Activated CD4-positive, alpha-beta T cell treated with anti-CD3 and anti-CD28 coated beads for 4 hours (primary cell): Measurements from ENCODE around the gene PRICKLE3.
A peak's percentile ranks its signal among the peaks of the same experiment; 100 is the strongest.
"Not testable (repeated sequence)": the region's sequence is repeated elsewhere in the genome, so short reads cannot be mapped to it uniquely, and the experiment has no call there.

Experiments used
- DNase-seq, 2 donors: peaks; one replicate each; pipeline ENCODE4 v3.0.0-alpha.2; 2020

PRICKLE3 gene

DNA sequence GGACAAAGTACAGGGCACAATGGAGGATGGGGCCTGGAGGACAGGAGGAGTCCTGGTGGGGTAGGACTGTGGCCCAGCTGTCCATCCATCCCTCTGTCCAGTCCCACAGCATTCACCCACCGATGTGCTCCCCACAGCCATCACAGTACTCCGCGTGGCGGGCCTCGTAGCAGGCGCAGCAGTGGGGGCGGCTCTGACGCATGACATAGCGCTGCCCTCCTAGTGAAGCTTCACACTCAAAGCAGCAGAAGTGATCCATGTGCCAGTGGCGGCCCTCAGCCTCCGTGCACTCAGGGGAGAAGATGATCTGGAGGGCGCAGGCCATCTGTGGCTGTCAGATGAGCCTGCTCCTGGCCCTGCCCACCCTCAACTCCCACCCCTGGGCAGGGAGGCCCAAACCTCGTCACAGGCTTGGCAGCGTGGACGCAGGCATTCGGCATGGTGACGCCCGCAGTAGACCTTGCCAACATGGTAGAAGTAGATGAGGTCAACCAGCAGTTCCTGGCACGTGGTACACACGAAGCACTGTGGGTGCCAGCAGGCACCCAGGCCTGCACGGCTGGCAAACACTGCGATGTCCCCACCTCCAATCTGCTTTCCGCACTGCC is 8.2 kb downstream of the PRICKLE3 start:
- no peak for DNase-seq

DNA sequence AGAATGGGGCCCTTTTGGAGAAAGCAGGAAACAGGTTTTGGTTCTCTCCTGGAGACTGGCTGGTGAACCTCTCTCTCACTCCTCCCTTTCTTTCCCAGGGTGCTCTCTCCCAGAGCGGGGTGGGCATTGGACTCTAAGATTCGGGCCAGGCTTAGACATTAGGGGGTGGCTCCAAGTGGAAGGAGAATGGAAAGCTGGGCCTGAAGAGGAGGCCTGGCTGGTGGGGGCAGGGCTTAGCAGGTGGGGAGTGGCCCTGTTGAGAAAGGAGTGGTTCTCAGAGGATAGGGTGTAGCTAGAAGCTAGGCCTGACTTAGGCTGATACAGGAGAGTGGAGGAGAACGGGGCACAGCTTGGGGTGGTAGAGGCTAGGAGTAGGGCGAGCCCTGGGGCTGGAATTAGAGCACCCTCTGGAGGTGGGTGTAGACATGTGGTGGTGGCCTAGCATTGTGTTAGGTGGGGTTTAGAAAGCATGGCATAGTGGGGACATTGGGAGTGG is 8.8 kb downstream of the PRICKLE3 start:
- no peak for DNase-seq

DNA sequence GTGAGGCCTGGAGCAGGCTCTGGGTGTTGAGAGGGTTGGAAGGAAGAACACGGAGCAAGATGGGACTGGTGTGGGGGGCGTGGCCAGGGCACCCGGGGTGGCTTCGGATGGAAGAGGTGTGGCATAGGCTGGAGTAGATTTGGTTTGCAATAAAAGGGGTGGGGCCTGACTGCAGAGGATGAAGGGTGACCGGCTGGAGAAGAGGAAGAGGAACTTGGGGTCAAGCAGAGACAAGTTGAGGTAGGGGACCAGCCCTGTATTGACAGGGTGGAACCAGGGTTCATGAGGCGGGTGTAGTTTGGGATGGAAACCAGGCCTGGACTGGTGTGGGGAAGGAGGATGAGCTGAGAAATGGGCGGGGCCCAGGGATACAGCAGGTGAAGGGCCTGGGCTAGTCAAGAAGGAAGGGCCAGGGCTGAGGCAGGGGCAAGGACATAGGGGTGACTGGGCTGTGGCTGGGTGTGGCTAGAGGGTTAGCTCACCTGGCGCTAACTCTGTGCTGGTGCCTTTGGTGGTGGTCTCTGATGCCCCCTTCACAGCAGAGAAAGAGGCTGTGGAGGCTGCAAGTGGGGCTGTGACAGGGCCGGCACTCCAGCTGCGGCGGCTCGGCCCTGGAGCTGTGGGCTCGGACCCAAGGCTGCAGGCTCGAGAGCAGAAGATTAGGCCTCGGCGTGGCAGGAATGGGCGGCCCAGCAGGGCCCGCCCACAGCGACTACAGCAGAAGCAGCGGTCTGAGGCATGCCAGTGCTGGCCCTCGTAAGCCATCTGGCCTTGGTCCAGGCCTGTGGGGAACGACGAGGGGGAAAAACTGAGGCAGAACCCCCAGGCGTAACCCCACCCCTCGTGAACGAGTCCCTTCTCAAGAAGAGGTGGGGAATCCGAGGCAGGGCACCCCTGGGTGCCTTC is 9.5 kb downstream of the PRICKLE3 start:
- no peak for DNase-seq

DNA sequence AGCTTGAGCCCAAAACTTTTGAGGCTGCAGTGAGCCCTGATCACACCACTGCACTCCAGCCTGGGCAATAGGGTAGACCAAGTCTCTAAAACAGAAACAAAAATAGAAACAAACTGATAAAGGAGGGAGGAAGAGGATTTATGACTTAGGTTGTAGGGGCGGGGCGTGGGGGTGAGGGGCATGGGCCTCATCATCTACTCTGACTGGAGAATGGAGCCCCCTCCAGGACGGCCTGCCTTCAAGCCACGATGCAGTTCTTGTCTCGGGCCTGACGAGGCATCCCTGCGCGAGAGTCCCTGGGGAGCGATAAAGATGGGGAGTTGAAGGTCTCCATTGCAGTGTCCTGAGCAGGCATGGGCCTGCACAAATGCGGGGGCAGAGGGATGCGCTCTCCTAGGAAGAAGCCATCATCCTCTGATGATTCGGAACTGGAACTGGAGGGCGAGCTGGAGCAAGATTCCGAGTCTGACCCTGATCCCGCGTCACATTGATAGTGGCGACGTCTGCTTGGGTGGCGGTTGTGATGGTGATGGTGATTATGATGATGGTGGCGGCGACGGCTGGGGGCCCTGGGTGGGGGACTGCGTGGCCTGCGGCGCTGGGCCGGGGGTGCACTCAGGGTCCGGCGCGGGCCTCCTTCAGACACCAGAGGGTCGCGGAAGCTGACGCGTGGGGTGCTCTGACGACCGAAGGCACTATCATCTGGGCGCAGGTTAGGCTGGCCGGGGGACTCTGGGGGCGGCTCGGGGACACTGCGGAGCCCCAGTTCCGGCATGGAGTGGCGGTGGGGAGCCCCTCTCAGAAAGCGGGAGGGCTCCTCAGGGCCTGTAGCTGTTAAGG is 10.5 kb downstream of the PRICKLE3 start:
- no peak for DNase-seq

DNA sequence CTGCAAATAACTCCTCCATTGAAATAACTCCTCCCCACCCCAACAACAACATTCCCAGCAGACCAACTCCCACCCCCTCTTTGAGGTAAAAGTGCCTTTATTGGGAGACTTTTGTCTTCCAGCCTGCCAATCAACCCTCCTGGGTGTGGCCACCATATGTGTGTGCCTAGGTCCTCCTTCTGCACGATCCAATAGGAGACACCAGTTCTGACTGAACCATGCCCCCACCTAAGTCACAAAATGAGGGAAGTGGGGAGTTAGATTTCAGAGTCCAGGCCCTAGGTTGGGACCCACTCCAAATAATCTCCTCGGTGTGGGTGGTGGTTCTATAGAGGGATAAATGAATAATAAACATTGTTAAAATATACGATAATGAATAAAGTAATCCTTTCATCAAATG is 11.4 kb downstream of the PRICKLE3 start:
- no peak for DNase-seq

DNA sequence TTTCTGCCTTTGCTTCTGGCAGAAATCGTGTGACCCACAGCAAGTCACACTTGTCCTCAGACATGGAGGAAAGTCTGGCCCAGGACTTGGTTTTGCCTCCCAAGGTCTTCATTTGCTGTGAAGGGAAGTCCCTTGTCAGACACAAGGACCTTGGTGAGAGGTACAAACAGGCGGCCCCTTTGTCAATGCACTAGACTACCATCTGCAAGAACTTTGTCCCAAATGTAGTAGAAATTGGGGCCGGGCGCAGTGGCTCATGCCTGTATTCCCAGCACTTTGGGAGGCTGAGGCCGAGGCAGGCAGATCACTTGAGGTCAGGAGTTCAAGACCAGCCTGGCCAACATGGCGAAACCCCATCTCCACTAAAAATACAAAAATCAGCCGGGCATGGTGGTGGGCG is 12.6 kb downstream of the PRICKLE3 start:
- not testable (repeated sequence) for DNase-seq

DNA sequence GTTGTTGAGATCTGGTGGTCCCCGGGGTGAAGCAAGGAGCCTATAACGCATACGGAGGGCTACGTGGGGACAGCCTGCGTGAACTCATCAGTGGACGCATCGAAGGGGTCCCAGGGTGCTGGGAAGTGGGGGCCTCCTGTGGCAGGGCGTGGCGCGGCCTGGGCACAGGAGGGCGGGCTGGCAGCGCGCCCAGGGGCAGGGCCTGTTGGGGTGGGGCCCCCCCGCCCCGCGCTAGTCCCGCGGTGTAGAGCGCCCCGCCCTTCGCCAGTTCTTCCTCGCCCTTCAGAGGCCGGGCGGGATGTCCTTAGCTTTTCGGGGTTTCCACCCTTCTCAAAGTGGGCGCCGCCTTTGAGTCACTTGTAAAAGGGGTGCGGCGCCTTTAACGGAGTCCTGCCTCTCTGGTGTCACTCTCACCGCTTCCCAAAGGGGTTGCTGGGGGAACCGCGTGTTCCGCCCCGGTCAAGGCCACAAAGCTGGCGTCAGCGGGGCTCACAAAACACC is 13.8 kb downstream of the PRICKLE3 start:
- peak; percentile 64 to 66 for DNase-seq

DNA sequence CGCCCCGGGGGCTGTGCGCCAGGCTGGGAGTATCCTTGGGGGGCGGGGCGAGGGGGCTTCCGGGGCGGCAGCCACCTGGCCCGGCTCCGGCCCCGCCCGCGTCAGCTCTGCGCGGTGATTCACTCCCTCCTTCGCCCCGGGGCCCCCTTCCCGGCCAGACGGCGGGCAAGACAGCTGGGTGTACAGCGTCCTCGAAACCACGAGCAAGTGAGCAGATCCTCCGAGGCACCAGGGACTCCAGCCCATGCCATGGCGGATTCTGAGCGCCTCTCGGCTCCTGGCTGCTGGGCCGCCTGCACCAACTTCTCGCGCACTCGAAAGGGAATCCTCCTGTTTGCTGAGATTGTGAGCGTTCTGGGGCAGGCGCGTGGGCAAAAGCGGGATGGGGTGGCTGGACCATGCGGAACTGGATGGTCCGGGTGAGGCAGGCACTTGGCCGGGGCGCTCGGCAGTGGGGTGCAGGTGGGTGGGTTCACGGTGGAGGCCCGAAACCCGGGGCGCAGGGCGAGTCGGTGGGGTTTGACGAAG is 14.4 kb downstream of the PRICKLE3 start, which contains the start of gene PLP2:
PLP2 (plus strand) TSS at position 147 of the 528 bp plus-strand sequence; CDS start at position 250, 103 bp downstream.
- peak; percentile 72 to 77 for DNase-seq

DNA sequence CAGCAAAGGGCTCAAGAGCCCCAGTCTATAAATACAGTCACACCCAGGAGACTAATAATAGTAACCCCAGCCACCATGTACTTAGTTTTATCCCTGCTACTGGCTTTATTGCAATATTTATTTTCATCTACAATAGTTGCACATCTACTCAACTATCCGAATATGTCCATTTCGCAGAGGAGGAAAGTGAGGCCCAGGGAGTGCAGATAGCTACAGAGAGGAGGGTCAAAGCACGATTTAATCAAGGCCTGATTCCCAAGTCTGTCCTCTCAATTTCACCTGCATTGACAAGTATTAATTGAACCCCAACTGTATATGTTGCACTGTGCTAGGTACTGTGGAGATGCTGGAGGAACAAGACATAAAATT is 18.4 kb downstream of the PRICKLE3 start:
- DNase-seq = no peak

DNA sequence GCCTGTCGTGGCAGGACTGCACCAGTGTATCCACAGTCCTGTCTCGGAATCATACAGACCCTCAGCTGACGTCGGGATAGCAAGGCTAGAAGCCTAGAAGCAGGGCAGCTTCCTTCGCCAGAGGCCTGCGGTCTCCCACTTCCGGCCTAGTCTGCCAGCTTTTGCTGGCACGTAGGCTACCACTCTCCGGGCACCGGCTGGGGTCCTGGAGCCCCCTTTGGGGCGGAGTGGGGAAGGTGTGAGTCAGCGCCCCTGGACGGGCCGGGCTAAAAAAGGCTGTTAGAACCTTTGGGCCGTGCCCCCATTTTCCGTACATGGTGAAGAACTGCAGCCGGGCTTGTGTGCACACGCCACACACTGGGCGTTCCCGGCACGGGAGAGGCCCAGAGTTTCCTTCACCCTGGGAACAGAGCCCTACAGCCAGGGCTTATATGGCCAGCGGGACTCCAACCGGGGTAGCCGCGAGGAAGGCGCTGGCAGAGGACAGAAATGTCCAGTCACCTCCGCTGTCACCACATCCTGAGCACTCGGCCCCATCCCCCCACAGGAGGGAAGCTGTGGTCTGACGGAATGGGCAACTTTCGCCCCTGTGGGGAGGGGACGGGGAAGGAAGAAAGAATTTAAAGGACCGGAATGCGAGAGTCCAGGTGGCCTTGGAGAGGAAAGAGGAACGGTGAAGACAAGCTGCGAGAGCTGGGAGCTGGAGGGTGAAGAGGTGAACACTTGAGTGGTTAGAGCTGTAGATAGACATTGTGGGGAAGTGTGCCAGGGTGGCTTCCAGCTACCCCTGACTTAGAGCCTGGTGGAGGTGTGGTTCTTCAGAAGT is 19.0 kb downstream of the PRICKLE3 start:
- DNase-seq = peak; percentile 40 to 55

DNA sequence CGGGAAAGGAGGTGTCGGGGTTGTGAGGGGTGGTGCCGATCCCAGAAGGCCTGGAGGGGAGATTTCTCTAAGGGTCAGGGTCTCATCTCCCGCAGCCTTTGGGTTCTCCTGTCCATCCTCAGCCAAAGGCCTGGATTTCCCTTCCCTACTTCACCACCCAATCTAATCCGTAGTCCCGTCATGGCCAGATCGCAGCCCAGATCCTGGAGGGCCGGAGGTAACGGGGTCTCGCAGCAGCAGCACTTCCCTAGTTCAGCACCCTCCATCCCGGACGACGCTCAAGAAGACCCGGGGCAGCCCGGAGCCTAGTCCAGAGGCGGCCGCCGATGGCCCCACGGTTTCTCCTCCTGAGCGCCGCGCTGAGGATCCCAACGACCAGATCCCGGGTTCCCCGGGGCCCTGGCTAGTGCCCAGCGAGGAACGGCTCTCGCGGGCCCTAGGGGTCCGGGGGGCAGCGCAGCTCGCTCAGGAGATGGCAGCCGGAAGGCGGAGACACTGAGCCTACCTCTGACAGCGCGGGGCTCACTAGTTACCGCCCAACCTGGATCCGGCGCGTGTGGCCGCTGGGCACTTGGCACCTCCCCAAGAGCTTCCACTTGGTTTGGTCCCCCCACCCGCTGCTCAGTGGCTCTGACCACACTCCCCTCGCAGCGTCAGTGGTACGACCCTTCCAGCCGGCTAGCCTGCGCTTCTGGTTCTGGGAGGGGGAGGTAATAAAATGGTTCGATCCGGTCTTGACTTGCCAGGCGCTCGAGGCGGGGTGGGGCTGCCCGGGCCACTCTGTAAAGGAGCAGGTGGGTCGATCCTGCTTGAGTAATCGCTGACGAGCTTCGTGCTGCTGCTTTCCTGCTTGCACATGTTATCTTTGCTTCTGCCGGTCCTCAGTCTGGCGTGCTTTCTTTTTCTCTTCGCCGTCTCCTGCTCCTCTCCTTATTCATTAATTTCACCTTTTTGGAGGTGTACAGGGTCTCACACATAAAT is 20.0 kb downstream of the PRICKLE3 start:
- DNase-seq = peak; percentile 60 to 73

DNA sequence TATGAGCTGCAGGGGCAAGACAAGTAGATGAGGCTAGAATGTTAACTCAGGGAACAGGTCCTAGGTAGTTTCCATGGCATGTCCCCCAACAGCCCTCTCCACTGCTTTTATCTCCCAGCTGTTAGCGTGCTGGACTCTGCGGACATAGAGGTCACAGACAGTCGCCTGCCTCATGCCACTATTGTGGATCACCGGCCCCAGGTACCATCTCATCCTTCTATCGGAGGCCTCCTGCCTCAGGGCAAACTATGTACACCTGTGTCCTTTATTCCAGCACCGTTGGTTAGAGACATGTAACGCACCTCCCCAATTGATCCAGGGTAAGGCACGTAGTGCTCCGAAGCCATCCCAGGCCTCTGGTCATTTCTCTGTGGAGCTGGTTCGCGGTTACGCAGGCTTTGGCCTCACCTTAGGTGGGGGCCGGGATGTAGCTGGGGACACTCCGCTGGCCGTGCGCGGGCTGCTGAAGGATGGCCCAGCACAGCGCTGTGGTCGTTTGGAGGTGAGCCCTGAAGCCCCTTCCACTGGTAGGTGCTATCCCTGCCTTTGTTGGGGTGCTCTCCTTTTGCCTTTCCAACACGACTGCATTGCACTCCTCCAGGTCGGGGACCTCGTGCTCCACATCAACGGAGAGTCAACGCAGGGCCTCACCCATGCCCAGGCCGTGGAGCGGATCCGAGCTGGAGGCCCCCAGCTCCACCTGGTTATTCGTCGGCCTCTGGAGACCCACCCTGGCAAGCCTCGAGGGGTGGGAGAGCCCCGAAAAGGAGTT is 21.4 kb downstream of the PRICKLE3 start:
- DNase-seq = no peak

DNA sequence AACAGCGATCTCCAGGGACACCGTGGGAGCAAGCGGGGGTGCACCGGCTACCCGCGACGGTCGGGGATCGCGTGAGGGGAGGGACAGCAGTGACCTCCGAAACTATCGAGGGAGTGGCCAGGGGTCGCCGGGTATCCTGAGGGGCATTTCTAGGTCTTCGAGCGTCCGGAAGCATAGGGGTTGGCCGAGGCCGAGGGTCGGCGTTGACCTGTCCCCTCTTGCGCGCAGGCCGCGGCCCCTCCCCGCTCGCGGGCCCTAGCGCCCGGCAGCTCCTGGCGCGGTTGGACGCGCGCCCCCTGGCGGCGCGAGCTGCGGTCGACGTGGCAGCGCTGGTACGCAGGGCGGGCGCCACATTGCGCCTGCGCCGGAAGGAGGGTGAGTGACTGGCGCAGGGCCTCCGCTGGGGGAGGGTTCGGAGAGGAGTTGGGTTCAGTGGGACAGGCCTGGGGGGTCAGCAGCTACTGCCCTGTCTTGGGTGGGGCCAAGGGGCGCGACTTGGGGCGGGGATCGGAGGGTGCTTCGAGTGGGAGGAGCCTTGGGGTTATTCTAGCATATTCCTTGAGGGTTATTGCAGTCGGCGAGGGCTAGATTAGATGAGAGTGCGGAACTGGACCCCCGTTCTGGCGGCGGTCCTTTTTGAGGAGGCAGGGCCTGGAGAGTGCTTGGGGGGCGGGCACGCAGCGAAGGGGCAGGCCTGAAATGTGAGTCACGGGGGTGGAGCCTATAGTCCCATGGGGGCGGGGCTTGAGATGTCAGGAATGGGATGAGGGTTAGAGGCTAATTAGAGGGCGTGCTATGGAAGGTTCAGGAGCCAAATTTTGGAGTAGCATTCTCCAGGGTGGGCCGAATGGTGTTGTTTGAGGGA is 22.4 kb downstream of the PRICKLE3 start:
- peak; percentile 71 to 73 for DNase-seq

DNA sequence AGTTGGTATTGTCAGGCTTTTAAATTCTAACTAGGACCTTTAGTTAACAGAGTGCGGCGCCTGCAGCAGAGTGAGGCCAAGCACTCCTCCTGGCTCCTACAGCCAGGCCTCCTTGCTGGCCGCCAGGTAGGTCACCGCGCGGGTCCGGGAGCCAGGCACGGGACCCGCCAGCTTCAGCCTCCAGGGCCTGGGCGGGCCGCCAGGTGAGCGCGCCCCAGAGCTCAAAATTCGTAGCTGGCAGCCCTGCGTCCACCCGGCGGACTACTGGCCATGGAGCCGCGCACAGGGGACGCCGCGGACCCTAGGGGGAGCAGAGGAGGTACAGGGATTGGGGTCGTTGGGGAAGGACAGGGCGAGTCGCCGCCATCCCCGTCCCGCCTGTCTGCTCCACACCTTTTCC is 23.6 kb downstream of the PRICKLE3 start, which contains the start of gene MAGIX:
MAGIX (plus strand) TSS at position 139 of the 400 bp plus-strand sequence; CDS start at position 271, 132 bp downstream.
- no peak for DNase-seq

DNA sequence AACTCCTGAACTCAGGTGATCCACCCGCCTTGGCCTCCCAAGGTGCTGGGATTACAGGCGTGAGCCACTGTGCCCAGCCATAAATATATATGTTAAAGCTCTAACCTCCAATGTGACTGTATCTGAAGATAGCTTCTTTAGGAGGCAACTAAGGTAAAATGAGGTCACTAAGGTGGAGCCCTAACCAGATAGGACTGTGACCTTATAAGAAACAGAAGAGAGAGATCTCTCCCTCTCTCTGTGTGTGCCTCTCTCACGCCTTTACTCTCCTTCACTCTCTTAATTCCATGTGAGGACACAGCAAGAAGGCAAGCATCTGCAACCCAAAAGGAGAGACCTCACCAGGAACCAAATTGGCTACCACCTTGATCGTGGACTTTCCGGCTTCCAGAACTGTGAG is 24.5 kb downstream of the PRICKLE3 start:
- no peak for DNase-seq

DNA sequence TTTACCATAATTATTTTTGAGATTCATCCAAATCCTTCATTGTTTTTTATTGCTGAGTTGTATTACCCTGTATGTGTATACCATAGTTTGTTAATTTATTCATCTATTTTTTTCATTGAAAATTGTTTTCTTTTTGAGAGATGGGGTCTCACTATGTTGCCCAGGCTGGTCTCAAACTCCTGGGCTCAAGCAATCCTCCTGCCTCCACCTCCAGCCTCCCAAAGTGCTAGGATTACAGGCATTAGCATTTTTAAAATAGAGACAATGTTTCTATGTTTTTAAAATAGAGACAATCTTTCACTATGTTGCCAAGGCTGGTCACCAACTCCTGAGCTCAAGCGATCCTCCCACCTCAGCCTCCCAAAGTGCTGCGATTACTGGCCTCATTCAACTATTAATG is 25.3 kb downstream of the PRICKLE3 start:
- DNase-seq = no peak

DNA sequence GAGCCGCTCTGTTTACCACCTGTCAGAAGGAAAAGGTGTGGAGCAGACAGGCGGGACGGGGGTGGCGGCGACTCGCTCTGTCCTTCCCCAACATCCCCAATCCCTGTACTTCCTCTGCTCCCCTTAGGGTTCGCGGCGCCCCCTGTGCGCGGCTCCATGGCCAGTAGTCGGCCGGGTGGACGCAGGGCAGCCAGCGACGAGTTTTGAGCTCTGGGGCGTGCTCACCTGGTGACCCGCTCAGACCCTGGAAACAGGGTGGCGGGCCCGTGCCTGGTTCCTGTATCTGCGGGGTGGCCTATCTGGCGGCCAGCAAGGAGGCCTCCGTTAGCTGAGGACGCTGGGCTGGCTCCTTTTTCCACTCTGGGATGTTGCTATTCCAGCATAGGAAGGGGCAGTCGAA is 29.0 kb downstream of the PRICKLE3 start:
- DNase-seq = no peak
